Lower leg skin (tissue), 3 donors: Measurements from ENCODE around the gene NDST1.

Experiments
- CTCF ChIP-seq, 3 donors: fragments of 450-650 bp; IDR thresholded peaks; one replicate each; pipeline ENCODE4 v1.5.1; 2016; ENCODE audit warnings: antibody characterized with exemption in 3 of 3, mild to moderate bottlenecking in 3 of 3, moderate library complexity in 2 of 3
- POLR2A ChIP-seq, 2 donors: fragments of 450-650 bp; IDR thresholded peaks; one replicate each; pipeline ENCODE4 v1.6.1; 2016 to 2017; ENCODE audit warnings: antibody characterized with exemption in 2 of 2, mild to moderate bottlenecking in 1 of 2, moderate library complexity in 1 of 2

GRCh38 chr5:150598821-150599273 lies 90.9 kb downstream of the NDST1 start:
- TF ChIP-seq CTCF (IDR thresholded peaks at IDR 0.05), result no peak
- no peak for TF ChIP-seq POLR2A (IDR thresholded peaks at IDR 0.05)
